Lower lobe of right lung (tissue), 2 donors: ENCODE data around the gene PSMB5. TPM values are rescaled to one million over a fixed set of nuclear protein-coding genes. Genes with fewer than 3 reads are reported as not detected.
A peak's percentile ranks its signal among the peaks of the same experiment; 100 is the strongest.

Experiments used
- ATAC-seq, 2 donors: fragments of 200-7000 bp; cut with Tn5 transposase; one replicate each; pipeline ENCODE4 v1.9.1; 2020 to 2022; ENCODE audit warnings: mild to moderate bottlenecking in 2 of 2, moderate library complexity in 2 of 2
- DNase-seq: peaks from one replicate; pipeline ENCODE4 v3.0.0-alpha.2; 2020
- H3K27ac ChIP-seq: fragments of 200-600 bp; one replicate; pipeline ENCODE4 v1.8.0; 2022
- H3K27me3 ChIP-seq: fragments of 200-600 bp; one replicate; pipeline ENCODE4 v1.8.0; 2022; ENCODE audit warnings: low read depth
- H3K36me3 ChIP-seq: fragments of 200-600 bp; one replicate; pipeline ENCODE4 v1.8.0; 2022; ENCODE audit warnings: mild to moderate bottlenecking
- H3K4me1 ChIP-seq: fragments of 200-600 bp; one replicate; pipeline ENCODE4 v1.8.0; 2022
- H3K4me3 ChIP-seq: fragments of 200-600 bp; one replicate; pipeline ENCODE4 v1.8.0; 2022; ENCODE audit warnings: mild to moderate bottlenecking
- H3K9me3 ChIP-seq: fragments of 200-600 bp; one replicate; pipeline ENCODE4 v1.8.0; 2022
- CTCF ChIP-seq: fragments of 200-600 bp; IDR thresholded peaks from one replicate; pipeline ENCODE4 v1.8.0; 2022; ENCODE audit warnings: antibody characterized with exemption, mild to moderate bottlenecking
- intact Hi-C: fragments of 100-400 bp; cut with DNase I; formaldehyde crosslinking; loops from one replicate; pipeline ENCODE4 v1.11.0; 2022
- total RNA-seq: library from RNA; stranded (reverse); fragmentation: NEBNext Ultra II Directional; extraction: Animal tissue kit (Norgen Biotek cat#: 25700); gene quantifications from one replicate; pipeline ENCODE4 v1.2.1, GENCODE V29; 2021
- donor health status: DM: no; HTN: yes; CAD: no; lungs with severe emphysema.

PSMB5 gene
- total RNA-seq, 1 donor from 2014 or later, result 71.5 TPM

- no peaks in the 10 kb centered on the region for H3K36me3 ChIP-seq
- intact Hi-C loops, result no loop called here
- H3K4me3 ChIP-seq, result no peak overlapping the region
- TF ChIP-seq CTCF, result no peak
- DNase-seq (no peak), ATAC-seq (peak; percentile 19 to 54)
- H3K27me3 ChIP-seq, result no peaks in the 10 kb centered on the region
- peak overlapping the region; percentile 28 for H3K27ac ChIP-seq
- no peaks in the 10 kb centered on the region for H3K9me3 ChIP-seq
- peaks cover 11% of the 10 kb centered on the region for H3K4me1 ChIP-seq
Observed at GRCh38 chr14:23045419-23046357, 11.0 kb upstream of the PSMB5 start.

- intact Hi-C loops, result no loop called here
- Histone ChIP-seq H3K9me3 (no peaks in the 10 kb centered on the region), H3K36me3 (no peaks in the 10 kb centered on the region), H3K4me3 (no peak overlapping the region), H3K27me3 (no peaks in the 10 kb centered on the region), H3K27ac (peak overlapping the region; percentile 28), H3K4me1 (peaks cover 11% of the 10 kb centered on the region)
- ATAC-seq, result no peak
- no peak for DNase-seq
- no peak for TF ChIP-seq CTCF
Observed at GRCh38 chr14:23044840-23045239, 10.1 kb upstream of the PSMB5 start.

GRCh38 chr14:23043754-23044153 is 9.1 kb upstream of the PSMB5 start:
- DNase-seq, result no peak
- no peak for ATAC-seq
- no peak overlapping the region for H3K4me3 ChIP-seq
- no peak for TF ChIP-seq CTCF
- no peak overlapping the region for H3K27ac ChIP-seq
- no peaks in the 10 kb centered on the region for H3K9me3 ChIP-seq
- H3K27me3 ChIP-seq, result no peaks in the 10 kb centered on the region
- H3K4me1 ChIP-seq, result peaks cover 11% of the 10 kb centered on the region
- no peaks in the 10 kb centered on the region for H3K36me3 ChIP-seq
- intact Hi-C loops, result no loop called here

- H3K4me1 ChIP-seq, result peaks cover 11% of the 10 kb centered on the region
- ATAC-seq, result no peak
- no peaks in the 10 kb centered on the region for H3K27me3 ChIP-seq
- DNase-seq, result no peak
- TF ChIP-seq CTCF, result no peak
- no peaks in the 10 kb centered on the region for H3K36me3 ChIP-seq
- no peak overlapping the region for H3K4me3 ChIP-seq
- no peak overlapping the region for H3K27ac ChIP-seq
- H3K9me3 ChIP-seq, result no peaks in the 10 kb centered on the region
- intact Hi-C loops, result no loop called here
Observed at GRCh38 chr14:23043145-23043544, 8.4 kb upstream of the PSMB5 start.

GRCh38 chr14:23042162-23042965 is 7.7 kb upstream of the PSMB5 start, which contains the start of gene PSMB11:
TSS of gene PSMB11 (plus strand) at chr14:23042212. CDS start at chr14:23042226, 14 bp downstream.
- H3K27me3 ChIP-seq, result no peaks in the 10 kb centered on the region
- intact Hi-C loops, result no loop called here
- no peaks in the 10 kb centered on the region for H3K36me3 ChIP-seq
- no peaks in the 10 kb centered on the region for H3K9me3 ChIP-seq
- H3K4me3 ChIP-seq, result no peak within 1 kb of the TSS
- no peak for TF ChIP-seq CTCF
- H3K27ac ChIP-seq, result no peak within 1 kb of the TSS
- ATAC-seq (no peak), DNase-seq (no peak)
- peaks cover 11% of the 10 kb centered on the region for H3K4me1 ChIP-seq
